Lung microvascular endothelial cell (primary cell): ENCODE measurements around the gene LENG8. TPM values are rescaled to one million over a fixed set of nuclear protein-coding genes. Genes with fewer than 3 reads are reported as not detected.
A peak's percentile ranks its signal among the peaks of the same experiment; 100 is the strongest.
"Not testable (repeated sequence)": the region's sequence is repeated elsewhere in the genome, so short reads cannot be mapped to it uniquely, and the experiment has no call there.

Experiments
- DNase-seq, 2 donors: peaks; one replicate each; pipeline versions ENCODE4 v3.0.0 to v3.0.0-alpha.2; 2010; ENCODE audit warnings: low read depth in 2 of 2
- total RNA-seq: library from RNA; depleted of rRNA; stranded (reverse); fragments of >200 nt; gene quantifications from 2 replicates; pipeline ENCODE4 v1.2.1, GENCODE V29; 2014

Gene LENG8
- total RNA-seq, 1 donor from 2014 or later = 21.8 TPM

- no peak for DNase-seq
Observed at GRCh38 chr19:54460230-54461005, 11.4 kb downstream of the LENG8 start.

DNA sequence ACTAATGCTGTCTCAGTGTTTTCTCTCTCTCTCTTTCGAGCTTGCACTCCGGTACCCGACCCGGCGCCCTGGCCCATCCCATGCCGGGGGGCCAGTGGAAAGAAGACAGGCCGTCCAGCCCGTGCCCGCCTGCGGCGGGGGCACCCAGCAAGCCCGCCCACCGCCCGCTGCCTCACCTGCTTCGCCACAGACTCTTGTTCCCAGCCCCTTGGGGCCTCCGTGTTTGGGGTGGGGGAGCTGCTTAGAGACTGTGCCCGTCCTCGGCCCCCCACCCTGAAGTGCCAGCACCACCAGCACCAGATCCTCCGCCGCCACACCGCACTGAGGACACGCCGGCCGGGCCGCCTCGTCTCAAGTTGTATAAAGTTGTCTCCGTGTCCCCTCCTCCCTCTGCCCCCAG, 12.2 kb downstream of the LENG8 start:
- DNase-seq = no peak

DNA sequence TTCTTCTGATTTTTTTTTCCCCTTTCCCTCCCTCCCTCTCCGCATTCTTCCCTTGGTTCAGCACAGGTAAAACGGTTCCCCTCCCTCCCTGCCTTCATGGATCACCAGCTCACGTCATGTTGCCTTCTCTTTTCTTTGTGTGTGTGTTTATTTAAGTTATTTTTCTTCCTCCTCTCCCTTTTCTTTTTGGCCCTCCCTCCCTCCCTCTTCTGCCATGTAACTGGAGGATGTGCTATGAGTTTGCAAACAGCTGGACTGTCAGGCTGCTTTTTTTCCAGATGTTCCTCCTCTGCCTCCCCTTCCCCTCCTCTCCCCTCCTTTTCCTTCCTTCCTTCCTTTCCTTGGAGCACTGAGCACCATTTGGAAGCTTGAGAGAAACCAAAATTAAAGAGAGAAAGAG, 12.6 kb downstream of the LENG8 start:
- DNase-seq = no peak

- DNase-seq = peak; percentile 17 to 33
Observed at GRCh38 chr19:54462047-54462654, 13.2 kb downstream of the LENG8 start.

- DNase-seq = peak; percentile 75 to 77
Observed at GRCh38 chr19:54462655-54463530, 13.9 kb downstream of the LENG8 start.

DNA sequence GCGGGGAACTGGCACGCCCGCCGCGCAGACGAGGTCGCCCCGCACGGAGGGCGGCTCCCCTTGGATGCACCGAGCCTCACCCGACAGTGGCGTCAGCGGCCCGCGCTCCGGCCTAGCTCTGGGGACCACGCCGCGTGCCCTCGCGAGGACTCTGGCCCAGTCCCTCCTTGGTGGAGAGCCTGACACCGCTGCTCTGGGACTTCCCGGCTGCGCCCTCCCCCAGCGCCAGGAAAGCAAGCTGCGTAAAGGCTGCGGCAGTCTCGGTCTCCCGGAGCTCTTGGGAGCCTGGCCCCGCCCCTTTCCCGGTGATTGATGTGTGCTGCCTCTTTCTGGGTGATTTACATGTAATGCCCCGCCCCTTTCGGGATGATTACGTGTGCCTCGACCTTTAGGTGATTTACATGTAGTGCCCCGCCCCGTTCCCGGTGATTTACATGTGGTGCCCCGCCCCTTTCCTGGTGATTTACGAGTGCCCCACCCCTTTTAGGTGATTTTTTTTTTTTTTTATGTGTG, 14.6 kb downstream of the LENG8 start, which contains the start of gene LENG9:
LENG9 (minus strand) TSS at position 248 of the 513 bp plus-strand sequence. CDS start 252 bp downstream, outside the sequence.
- peak; percentile 98 to 99 for DNase-seq

- DNase-seq = peak in 1 of 2 donors; percentile 54
Observed at GRCh38 chr19:54464044-54464629, 15.1 kb downstream of the LENG8 start.

GRCh38 chr19:54464630-54465425, 15.8 kb downstream of the LENG8 start:
- DNase-seq = peak; percentile 75 to 82

GRCh38 chr19:54465426-54466109, 16.6 kb downstream of the LENG8 start:
- DNase-seq = no peak

DNA sequence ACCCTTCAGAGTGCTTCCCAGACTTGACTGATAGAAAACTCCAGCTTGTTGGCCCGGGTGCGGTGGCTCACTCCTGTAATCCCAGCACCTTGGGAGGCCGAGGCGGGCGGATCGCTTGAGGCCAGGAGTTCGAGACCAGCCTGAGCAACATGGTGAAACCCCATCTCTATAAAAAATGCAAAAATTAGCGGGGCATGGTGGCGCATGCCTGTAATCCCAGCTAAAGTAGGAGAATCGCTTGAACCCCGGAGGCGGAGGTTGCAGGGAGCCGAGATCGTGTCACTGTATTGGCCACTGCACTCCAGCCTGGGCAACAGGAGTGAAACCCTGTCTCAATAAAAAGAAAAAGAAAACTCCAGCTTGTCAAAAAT, 17.1 kb downstream of the LENG8 start:
- DNase-seq = not testable (repeated sequence)

GRCh38 chr19:54469496-54469934, 20.5 kb downstream of the LENG8 start:
- DNase-seq = peak in 1 of 2 donors; percentile 74

DNA sequence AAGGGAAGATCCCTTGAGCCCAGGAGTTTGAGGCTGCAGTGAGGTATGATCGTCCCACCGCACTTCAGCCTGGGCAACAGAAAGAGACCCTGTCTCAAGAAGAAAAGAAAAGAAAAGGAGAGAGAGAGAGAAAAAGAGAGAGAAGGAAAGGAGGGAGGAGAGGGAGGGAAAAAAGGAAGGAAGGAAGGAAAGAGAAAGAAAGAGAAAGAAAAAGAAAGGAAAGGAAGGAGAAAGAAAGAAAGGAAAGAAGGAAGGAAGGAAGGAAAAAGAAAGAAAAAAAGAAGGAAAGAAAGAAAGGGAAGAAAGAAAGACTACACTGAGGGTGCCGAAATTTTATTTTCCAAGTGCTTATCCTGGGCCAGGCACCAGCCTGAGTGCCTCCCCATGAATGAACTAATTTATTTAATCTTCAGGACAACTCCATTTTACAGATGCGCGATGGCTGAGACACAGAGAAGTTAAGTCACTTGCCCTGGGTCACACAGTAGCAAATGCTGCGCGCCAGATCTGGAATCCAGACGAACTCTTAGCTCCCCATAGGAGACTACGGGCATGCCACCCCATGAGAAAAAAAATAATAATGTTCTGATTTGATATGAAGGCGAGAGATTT, 21.4 kb downstream of the LENG8 start:
- DNase-seq = no peak

DNA sequence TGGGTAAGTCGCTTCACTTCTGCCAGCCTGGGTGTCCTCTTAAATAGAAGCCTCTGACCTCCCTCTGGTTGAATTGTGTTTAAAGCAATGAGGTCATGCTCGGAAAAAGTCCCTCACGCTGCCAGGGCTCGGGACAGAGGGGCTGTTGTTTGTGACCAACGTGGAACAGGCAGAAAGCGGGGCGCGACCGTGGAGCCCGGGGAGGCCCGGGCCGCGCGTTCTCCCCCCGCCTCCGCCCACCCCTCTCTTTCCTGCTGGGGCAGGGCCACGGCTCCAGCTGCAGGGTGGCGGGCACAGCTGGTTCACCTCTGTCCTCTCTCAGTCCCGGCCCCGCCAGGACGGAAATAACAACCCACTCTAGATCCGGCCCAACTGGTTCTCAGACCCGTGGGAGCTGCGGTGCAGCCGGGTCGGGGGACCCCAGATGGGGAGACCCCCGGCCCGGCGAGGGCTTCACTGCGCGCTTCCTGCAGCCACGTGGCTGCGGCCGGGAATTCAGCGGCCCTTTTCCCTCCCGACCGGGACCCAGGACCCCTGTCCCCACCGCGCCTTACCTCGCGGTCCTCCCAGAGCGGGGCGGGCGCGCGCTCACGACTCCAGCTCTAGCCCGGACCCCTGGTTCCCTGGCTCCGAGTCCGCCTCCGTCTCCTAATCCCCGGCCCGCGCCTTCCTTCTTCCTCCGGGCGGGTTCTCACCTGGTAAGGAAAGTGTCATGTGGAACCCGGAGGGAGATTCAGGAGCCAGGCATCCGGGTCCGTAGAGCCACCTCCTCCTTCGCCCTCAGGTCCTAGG, 22.2 kb downstream of the LENG8 start:
- peak; percentile 68 to 90 for DNase-seq

DNA sequence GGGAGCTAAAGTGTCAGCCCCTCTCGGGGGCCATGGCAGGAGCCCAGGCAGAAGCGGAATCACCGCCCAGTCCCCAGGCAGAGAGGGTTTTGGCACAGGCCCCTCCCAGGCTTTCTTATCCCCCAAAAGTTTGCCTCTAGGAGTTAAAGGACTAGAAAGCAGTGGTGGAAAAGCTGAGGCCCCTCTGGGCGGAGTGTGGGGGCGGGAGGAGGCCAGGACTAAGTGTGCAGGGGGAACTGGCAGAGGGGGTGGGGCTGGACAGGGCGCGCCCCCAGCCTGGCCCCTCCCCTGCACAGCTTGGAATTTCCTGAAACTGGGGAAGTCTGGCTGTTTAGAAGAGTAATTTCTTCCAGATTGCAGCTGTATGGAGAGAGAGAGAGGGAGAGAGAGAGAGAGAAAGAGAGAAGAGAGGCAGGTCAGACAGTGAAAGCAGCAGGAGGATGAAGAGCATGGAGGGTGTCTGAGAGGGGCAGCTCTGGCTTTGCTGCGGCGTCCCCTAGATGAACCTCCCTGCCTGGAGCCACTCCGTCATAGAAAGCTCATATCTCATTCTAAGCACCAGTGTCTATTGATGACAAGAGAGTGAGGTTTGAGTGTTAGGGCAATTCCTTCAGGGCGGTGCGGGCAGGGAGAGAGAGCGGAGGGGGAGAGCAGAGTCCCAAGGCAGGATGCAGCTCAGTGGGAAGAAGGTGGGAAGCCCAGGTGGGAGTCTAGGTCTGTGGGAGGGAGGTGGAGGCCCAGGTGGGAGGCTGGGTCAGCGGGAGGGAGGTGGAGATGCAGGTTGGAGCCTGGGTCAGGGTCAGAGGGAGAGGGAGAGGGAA, 24.3 kb downstream of the LENG8 start, which contains the start of gene CDC42EP5:
CDC42EP5 (minus strand) TSS at position 226 of the 821 bp plus-strand sequence. CDS start 7,749 bp downstream, outside the sequence.
- DNase-seq = peak; percentile 57 to 82

DNA sequence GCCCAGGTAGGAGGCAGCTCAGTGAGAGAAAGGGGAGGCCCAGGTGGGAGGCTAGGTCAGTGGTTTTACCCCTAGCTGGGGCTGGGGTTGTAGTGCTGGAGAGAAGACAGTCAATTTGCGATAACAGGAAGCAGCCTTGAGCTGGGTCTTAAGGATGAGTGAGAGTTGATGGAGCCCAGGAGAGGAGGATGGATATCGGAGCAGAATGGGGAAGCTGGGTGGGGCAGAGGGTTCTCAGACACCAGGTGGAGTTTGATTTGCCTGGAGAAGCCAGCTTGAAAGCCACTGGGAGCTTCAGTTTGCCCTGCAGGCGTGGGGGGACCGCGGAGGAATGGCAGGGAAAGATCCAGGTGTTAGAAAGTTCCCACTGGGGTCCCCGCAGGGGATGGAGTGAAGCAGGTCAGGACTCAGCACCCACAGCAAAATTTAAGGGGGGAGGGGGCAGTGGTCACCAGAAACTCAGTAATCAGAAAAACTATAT, 24.9 kb downstream of the LENG8 start:
- DNase-seq = no peak

DNA sequence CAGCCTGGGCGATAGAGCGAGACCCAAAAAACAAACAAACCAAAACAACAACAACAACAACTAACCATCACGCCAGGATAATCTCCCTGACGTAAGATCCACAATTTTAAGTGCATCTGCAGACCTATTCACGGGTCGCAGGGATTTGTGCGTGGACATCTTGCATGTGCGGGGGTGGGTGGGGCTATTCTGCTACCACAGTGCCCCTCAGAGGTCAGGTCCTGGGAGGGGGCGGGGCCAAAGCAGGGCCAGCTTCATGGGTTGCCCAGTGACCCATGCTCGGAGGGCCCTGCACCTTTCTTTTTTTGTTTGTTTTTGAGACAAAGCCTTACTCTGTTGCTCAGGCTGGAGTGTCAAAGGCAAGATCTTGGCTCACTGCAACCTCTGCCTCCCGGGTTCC, 26.7 kb downstream of the LENG8 start:
- DNase-seq = no peak

- DNase-seq = no peak
Observed at GRCh38 chr19:54477650-54478049, 28.7 kb downstream of the LENG8 start.
